Measurements from ENCODE around the gene MSH2. TPM values are rescaled to one million over a fixed set of nuclear protein-coding genes. Genes with fewer than 3 reads are reported as not detected.
"Not testable (repeated sequence)": the region's sequence is repeated elsewhere in the genome, so short reads cannot be mapped to it uniquely, and the experiment has no call there.

The MSH2 gene
- polyA plus RNA-seq, 3 donors = 65.7 to 88.7 (median 76.0) TPM

- peak in 1 of 11 donors; percentile 2 for DNase-seq (ENCODE audit: extremely low read depth in 1 of 11, low read depth in 9 of 11, low spot score in 4 of 11)
Observed at GRCh38 chr2:47401789-47402554, 984 bp upstream of the MSH2 start.

- no peak for DNase-seq (ENCODE audit: extremely low read depth in 1 of 11, low read depth in 9 of 11, low spot score in 4 of 11)
Observed at GRCh38 chr2:47402555-47402804, 476 bp upstream of the MSH2 start.

- peak in 3 of 11 donors; percentile 22 to 39 (median 27) for DNase-seq (ENCODE audit: extremely low read depth in 1 of 11, low read depth in 9 of 11, low spot score in 4 of 11)
Observed at GRCh38 chr2:47403609-47404193, 745 bp downstream of the MSH2 start.

GRCh38 chr2:47404356-47404755, 1.4 kb downstream of the MSH2 start:
- DNase-seq (ENCODE audit: extremely low read depth in 1 of 11, low read depth in 9 of 11, low spot score in 4 of 11) = no peak

- DNase-seq (ENCODE audit: extremely low read depth in 1 of 11, low read depth in 9 of 11, low spot score in 4 of 11) = no peak
Observed at GRCh38 chr2:47405757-47406156, 2.8 kb downstream of the MSH2 start.

- not testable (repeated sequence) for DNase-seq (ENCODE audit: extremely low read depth in 1 of 11, low read depth in 9 of 11, low spot score in 4 of 11)
Observed at GRCh38 chr2:47406649-47407330, 3.8 kb downstream of the MSH2 start.

GRCh38 chr2:47407976-47408375, 5.0 kb downstream of the MSH2 start:
- DNase-seq (ENCODE audit: extremely low read depth in 1 of 11, low read depth in 9 of 11, low spot score in 4 of 11) = not testable (repeated sequence)

GRCh38 chr2:47414682-47415458, 11.9 kb downstream of the MSH2 start:
- DNase-seq (ENCODE audit: extremely low read depth in 1 of 11, low read depth in 9 of 11, low spot score in 4 of 11) = no peak

GRCh38 chr2:47420214-47420613, 17.3 kb downstream of the MSH2 start:
- DNase-seq (ENCODE audit: extremely low read depth in 1 of 11, low read depth in 9 of 11, low spot score in 4 of 11) = no peak

GRCh38 chr2:47420683-47421082, 17.7 kb downstream of the MSH2 start:
- not testable (repeated sequence) for DNase-seq (ENCODE audit: extremely low read depth in 1 of 11, low read depth in 9 of 11, low spot score in 4 of 11)

- DNase-seq (ENCODE audit: extremely low read depth in 1 of 11, low read depth in 9 of 11, low spot score in 4 of 11) = no peak
Observed at GRCh38 chr2:47422016-47422415, 19.1 kb downstream of the MSH2 start.

GRCh38 chr2:47422560-47422959, 19.6 kb downstream of the MSH2 start:
- no peak for DNase-seq (ENCODE audit: extremely low read depth in 1 of 11, low read depth in 9 of 11, low spot score in 4 of 11)

GRCh38 chr2:47426786-47427185, 23.8 kb downstream of the MSH2 start:
- DNase-seq (ENCODE audit: extremely low read depth in 1 of 11, low read depth in 9 of 11, low spot score in 4 of 11) = no peak

- DNase-seq (ENCODE audit: extremely low read depth in 1 of 11, low read depth in 9 of 11, low spot score in 4 of 11) = no peak
Observed at GRCh38 chr2:47429795-47430194, 26.8 kb downstream of the MSH2 start.

- DNase-seq (ENCODE audit: extremely low read depth in 1 of 11, low read depth in 9 of 11, low spot score in 4 of 11) = not testable (repeated sequence)
Observed at GRCh38 chr2:47433006-47433405, 30.1 kb downstream of the MSH2 start.

GRCh38 chr2:47433445-47433844, 30.5 kb downstream of the MSH2 start:
- DNase-seq (ENCODE audit: extremely low read depth in 1 of 11, low read depth in 9 of 11, low spot score in 4 of 11) = not testable (repeated sequence)

GRCh38 chr2:47437287-47437686, 34.3 kb downstream of the MSH2 start:
- peak in 9 of 11 donors; percentile 2 to 33 (median 14) for DNase-seq (ENCODE audit: extremely low read depth in 1 of 11, low read depth in 9 of 11, low spot score in 4 of 11)

GRCh38 chr2:47438106-47438505, 35.1 kb downstream of the MSH2 start:
- DNase-seq (ENCODE audit: extremely low read depth in 1 of 11, low read depth in 9 of 11, low spot score in 4 of 11) = no peak

GRCh38 chr2:47438783-47439182, 35.8 kb downstream of the MSH2 start:
- DNase-seq (ENCODE audit: extremely low read depth in 1 of 11, low read depth in 9 of 11, low spot score in 4 of 11) = no peak

GRCh38 chr2:47451790-47452189, 48.8 kb downstream of the MSH2 start:
- no peak for DNase-seq (ENCODE audit: extremely low read depth in 1 of 11, low read depth in 9 of 11, low spot score in 4 of 11)
